Lower lobe of right lung (tissue), 2 donors: ENCODE data around the gene ANGPT4. TPM values are rescaled to one million over a fixed set of nuclear protein-coding genes. Genes with fewer than 3 reads are reported as not detected.

ENCODE experiments used
- ATAC-seq, 2 donors: fragments of 200-7000 bp; cut with Tn5 transposase; one replicate each; pipeline ENCODE4 v1.9.1; 2020 to 2022; ENCODE audit warnings: mild to moderate bottlenecking in 2 of 2, moderate library complexity in 2 of 2
- DNase-seq: peaks from one replicate; pipeline ENCODE4 v3.0.0-alpha.2; 2020
- H3K27ac ChIP-seq: fragments of 200-600 bp; one replicate; pipeline ENCODE4 v1.8.0; 2022
- H3K27me3 ChIP-seq: fragments of 200-600 bp; one replicate; pipeline ENCODE4 v1.8.0; 2022; ENCODE audit warnings: low read depth
- H3K36me3 ChIP-seq: fragments of 200-600 bp; one replicate; pipeline ENCODE4 v1.8.0; 2022; ENCODE audit warnings: mild to moderate bottlenecking
- H3K4me1 ChIP-seq: fragments of 200-600 bp; one replicate; pipeline ENCODE4 v1.8.0; 2022
- H3K4me3 ChIP-seq: fragments of 200-600 bp; one replicate; pipeline ENCODE4 v1.8.0; 2022; ENCODE audit warnings: mild to moderate bottlenecking
- H3K9me3 ChIP-seq: fragments of 200-600 bp; one replicate; pipeline ENCODE4 v1.8.0; 2022
- intact Hi-C: fragments of 100-400 bp; cut with DNase I; formaldehyde crosslinking; loops from one replicate; pipeline ENCODE4 v1.11.0; 2022
- total RNA-seq: library from RNA; stranded (reverse); fragmentation: NEBNext Ultra II Directional; extraction: Animal tissue kit (Norgen Biotek cat#: 25700); gene quantifications from one replicate; pipeline ENCODE4 v1.2.1, GENCODE V29; 2021
- TF ChIP-seq, protein P1 (sequence below): fragments of 200-600 bp; IDR thresholded peaks from one replicate; pipeline ENCODE4 v1.8.0; 2022; ENCODE audit warnings: antibody characterized with exemption, mild to moderate bottlenecking
- donor health status: DM: no; HTN: yes; CAD: no; lungs with severe emphysema.

ANGPT4 gene
- total RNA-seq, 1 donor from 2014 or later, result 6.0 TPM

- no peak overlapping the region for H3K27ac ChIP-seq
- H3K4me1 ChIP-seq, result peaks cover 5% of the 10 kb centered on the region
- ATAC-seq (no peak), DNase-seq (no peak)
- no peaks in the 10 kb centered on the region for H3K36me3 ChIP-seq
- intact Hi-C loops, result no loop called here
- peaks cover 3% of the 10 kb centered on the region for H3K27me3 ChIP-seq
- H3K9me3 ChIP-seq, result no peaks in the 10 kb centered on the region
- TF ChIP-seq, protein P1, sequence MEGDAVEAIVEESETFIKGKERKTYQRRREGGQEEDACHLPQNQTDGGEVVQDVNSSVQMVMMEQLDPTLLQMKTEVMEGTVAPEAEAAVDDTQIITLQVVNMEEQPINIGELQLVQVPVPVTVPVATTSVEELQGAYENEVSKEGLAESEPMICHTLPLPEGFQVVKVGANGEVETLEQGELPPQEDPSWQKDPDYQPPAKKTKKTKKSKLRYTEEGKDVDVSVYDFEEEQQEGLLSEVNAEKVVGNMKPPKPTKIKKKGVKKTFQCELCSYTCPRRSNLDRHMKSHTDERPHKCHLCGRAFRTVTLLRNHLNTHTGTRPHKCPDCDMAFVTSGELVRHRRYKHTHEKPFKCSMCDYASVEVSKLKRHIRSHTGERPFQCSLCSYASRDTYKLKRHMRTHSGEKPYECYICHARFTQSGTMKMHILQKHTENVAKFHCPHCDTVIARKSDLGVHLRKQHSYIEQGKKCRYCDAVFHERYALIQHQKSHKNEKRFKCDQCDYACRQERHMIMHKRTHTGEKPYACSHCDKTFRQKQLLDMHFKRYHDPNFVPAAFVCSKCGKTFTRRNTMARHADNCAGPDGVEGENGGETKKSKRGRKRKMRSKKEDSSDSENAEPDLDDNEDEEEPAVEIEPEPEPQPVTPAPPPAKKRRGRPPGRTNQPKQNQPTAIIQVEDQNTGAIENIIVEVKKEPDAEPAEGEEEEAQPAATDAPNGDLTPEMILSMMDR, result no peak
- H3K4me3 ChIP-seq, result no peak overlapping the region
Measured at GRCh38 chr20:917416-917815, 1.3 kb upstream of the ANGPT4 start.

GRCh38 chr20:916825-917224 is 691 bp upstream of the ANGPT4 start:
- peaks cover 3% of the 10 kb centered on the region for H3K27me3 ChIP-seq
- H3K36me3 ChIP-seq, result no peaks in the 10 kb centered on the region
- H3K4me3 ChIP-seq, result no peak overlapping the region
- TF ChIP-seq, protein P1, result no peak
- DNase-seq (no peak), ATAC-seq (no peak)
- intact Hi-C loops, result no loop called here
- H3K27ac ChIP-seq, result no peak overlapping the region
- no peaks in the 10 kb centered on the region for H3K9me3 ChIP-seq
- H3K4me1 ChIP-seq, result peaks cover 5% of the 10 kb centered on the region

DNA sequence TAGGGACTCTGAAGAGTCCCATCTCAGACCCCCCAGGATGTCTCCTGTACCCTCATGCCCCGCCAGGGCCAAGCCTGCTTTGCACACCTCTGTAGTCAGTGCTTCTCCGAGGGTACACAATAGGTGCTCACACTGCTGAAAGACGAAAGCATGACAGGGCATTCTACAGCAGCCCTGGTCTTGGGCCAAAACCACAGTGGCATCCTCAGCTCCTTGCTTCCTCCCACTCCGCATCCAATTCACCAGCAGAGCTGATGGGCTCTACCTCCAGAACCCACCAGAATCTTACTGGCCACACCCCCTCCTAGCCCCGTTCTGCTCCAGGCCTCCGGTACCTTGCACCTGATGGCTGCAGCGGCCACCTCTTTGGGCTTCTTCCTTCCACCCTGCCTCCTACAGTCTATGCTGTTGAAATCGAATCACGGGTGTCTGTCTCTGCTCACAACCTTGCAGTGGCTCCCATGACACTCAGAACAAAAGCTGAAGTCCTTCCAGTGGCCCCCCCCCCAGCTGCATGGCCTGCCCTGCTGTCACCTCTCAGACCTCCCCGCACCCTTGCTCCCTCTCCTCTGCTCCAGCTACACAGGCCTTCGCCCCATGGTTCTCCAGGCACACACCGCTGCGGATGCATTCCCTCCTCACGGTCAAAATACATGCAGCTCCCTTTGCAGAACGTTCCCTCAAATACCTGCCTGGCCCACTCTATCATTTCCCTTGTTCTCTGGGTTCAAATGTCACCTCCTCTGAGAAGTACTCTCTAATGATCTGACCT is 1.2 kb downstream of the ANGPT4 start:
- intact Hi-C loops, result no loop called here
- no peak for ATAC-seq
- Histone ChIP-seq H3K4me1 (peaks cover 5% of the 10 kb centered on the region), H3K27ac (no peak overlapping the region), H3K36me3 (no peaks in the 10 kb centered on the region), H3K4me3 (no peak overlapping the region), H3K27me3 (peaks cover 3% of the 10 kb centered on the region), H3K9me3 (no peaks in the 10 kb centered on the region)
- DNase-seq, result no peak
- TF ChIP-seq, protein P1, result no peak

GRCh38 chr20:913306-913849 is 2.8 kb downstream of the ANGPT4 start:
- TF ChIP-seq, protein P1, result no peak
- peaks cover 3% of the 10 kb centered on the region for H3K27me3 ChIP-seq
- H3K4me1 ChIP-seq, result peaks cover 5% of the 10 kb centered on the region
- H3K27ac ChIP-seq, result no peak overlapping the region
- H3K9me3 ChIP-seq, result no peaks in the 10 kb centered on the region
- ATAC-seq (no peak), DNase-seq (no peak)
- H3K36me3 ChIP-seq, result no peaks in the 10 kb centered on the region
- no peak overlapping the region for H3K4me3 ChIP-seq
- intact Hi-C loops, result no loop called here

- H3K27ac ChIP-seq, result no peak overlapping the region
- intact Hi-C loops, result no loop called here
Measured at GRCh38 chr20:911882-912600, 4.1 kb downstream of the ANGPT4 start.

More at GRCh38 chr20:911882-912600, 4.1 kb downstream of the ANGPT4 start:
- DNase-seq (no peak), ATAC-seq (no peak)
- Histone ChIP-seq H3K36me3 (no peaks in the 10 kb centered on the region), H3K4me3 (no peak overlapping the region), H3K27me3 (peaks cover 3% of the 10 kb centered on the region), H3K4me1 (peaks cover 6% of the 10 kb centered on the region), H3K9me3 (no peaks in the 10 kb centered on the region)
- TF ChIP-seq, protein P1, result no peak
